NK-92 treated with Interleukin-12 subunit alpha and Interleukin-12 subunit beta, amount 100 ng/mL, for 24 hours (cell line): ENCODE results near the gene PGK1.
"Not testable (repeated sequence)": the region's sequence is repeated elsewhere in the genome, so short reads cannot be mapped to it uniquely, and the experiment has no call there.

Experiments used
- DNase-seq: peaks from one replicate; lab custom pipeline; 2025; lab: John Stamatoyannopoulos, UW

Gene PGK1

DNA sequence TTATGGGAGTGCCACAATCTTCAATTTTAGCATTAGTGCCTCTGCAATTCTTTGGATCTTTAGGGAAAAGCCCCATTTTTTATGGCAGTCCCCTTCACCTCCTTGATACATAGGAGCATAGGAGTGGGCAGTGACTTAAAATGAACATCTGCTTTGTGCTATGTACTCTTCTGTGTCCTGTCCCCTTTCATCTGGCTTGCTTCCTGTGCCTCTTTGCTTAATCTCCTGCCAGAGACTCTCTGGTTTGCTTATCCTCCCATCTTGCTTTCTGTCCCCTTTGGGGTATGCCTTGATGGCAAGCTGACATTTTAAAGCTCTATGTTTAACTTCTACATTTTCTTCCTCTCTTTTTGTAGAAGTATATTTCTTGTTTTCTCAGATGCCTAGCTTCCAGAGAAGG lies 12.3 kb downstream of the PGK1 start:
- no peak for DNase-seq

DNA sequence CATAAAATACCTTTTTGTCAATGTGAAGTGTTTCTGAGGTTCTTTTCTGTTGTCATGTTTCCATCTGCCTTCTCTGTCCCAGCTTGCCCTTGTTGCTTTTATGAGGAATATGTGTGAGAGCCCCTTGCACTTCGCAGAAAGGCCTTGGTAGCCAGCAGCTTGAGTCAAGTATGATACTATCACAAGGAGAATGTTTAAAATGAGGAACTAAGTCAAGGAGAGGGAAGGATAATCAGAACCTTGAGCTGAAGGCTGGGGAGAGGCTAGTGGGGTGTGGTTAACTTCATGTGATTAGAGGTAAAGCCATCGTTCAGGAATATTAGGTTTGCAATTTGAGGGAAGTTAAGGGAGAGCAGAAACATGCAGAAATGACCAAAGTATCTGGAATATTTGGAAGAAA lies 12.7 kb downstream of the PGK1 start:
- DNase-seq: no peak

GRCh38 chrX:78118628-78119027 lies 14.6 kb downstream of the PGK1 start:
- no peak for DNase-seq

DNA sequence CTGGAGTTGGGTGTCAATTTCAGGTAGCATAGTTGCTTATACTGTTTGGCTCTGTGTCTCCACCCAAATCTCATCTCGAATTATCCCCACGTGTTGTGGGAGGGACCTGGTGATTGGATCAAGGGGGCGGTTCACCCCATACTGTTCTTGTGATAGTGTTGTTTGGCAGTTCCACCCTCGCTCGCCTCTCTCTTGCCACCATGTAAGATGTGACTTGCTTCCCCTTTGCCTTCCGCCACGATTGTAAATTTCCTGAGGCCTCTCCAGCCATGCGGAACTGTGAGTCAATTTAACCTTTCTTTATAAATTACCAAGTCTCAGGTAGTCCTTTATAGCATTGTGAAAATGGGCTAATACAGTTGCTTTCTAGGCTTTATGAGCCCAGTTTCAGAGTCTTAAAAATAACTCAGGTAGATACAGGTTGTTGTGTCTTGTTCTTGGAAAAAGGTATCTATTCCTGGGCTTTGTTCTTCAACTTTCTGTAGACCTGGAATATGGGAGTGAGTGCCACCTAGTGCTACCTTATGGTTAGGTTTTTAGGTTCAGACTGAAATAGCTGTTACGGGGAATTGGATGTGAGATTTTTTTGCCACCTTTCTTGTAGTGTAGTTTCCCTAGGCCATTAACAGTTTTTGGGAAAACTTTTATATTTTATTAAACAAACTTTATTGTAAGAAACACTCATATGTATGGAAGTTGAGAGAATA lies 15.6 kb downstream of the PGK1 start:
- DNase-seq: no peak

- DNase-seq: no peak
These were observed 19.1 kb downstream of the PGK1 start for GRCh38 chrX:78123190-78123589.

GRCh38 chrX:78124307-78124706 lies 20.3 kb downstream of the PGK1 start:
- no peak for DNase-seq

DNA sequence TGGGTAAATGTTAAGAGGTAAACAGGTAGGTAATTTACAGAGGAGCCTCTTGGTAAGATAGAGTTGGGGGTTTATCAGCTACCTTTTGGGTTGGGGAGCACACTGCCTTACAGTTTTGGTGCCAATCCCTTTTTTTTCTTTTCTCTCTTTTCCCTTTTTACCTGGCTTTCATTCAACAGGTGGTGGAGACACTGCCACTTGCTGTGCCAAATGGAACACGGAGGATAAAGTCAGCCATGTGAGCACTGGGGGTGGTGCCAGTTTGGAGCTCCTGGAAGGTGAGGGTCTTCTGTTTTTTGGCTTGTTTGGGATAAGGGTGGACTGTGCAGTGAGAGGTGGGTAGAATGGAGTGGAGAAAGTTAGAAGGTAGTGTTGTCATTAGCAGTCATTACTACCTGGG lies 21.1 kb downstream of the PGK1 start:
- no peak for DNase-seq

- DNase-seq: not testable (repeated sequence)
These were observed 21.7 kb downstream of the PGK1 start for GRCh38 chrX:78125781-78126180.

- no peak for DNase-seq
These were observed 25.7 kb downstream of the PGK1 start for GRCh38 chrX:78129714-78130113.

- DNase-seq: no peak
These were observed 26.3 kb downstream of the PGK1 start for GRCh38 chrX:78130396-78130795.

DNA sequence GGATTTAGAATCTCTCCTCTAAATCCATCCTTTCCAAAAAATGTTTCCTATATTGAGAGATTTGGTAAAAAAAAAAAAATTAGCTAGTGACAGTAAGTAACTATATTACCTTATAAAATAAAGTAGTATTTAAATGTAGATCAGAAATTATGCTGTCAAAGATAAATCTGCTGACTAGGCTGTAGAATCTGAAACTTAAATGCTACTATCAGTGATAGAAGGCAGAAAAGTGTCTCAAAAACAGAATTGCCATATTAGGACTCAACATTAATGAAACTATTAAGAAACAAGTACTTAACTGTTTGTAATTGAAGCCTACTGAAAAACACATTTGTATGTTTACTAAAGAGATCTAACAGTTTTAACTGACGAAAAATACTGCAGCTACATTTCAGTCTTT lies 27.1 kb downstream of the PGK1 start:
- no peak for DNase-seq

DNA sequence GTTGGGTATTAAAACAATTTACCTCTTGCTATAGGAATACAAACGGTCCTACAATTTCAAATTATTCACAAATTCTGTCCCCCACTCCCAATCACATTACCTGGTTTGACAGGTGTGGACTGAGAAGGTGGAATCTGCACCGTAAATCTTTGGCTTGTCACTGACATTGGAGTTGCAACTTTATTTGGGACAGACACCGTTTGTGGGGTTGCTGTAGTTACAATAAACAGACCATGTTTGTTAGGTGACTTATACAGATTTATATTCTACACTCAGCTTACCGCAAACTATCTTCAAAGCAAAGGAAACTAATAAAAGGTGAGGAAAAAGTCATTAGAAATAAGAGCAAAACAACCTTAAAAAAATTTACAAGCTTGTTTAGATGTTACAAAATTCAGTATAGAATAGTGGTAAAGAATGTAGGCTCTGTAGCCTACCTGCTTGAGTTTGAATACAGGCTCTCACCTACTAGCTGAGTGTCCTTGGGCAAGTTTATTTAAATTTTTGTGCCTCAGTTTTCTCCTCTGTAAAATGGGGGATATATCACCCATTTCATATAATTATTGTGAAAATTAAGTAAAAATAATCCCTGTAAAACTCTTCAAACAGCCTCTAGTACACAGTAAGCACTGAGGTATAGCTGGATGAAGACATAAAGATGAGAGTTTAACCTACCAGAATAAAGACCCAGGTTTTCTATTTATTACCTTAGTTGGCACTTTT lies 29.4 kb downstream of the PGK1 start:
- no peak for DNase-seq

- peak; percentile 48 for DNase-seq
These were observed 35.4 kb downstream of the PGK1 start, which contains the start of gene TAF9B for GRCh38 chrX:78139160-78140123. Gene TAF9B (minus strand): TSS chrX:78139650. CDS start chrX:78139611, 39 bp downstream.

- DNase-seq: no peak
These were observed 36.2 kb downstream of the PGK1 start for GRCh38 chrX:78140206-78140605.

DNA sequence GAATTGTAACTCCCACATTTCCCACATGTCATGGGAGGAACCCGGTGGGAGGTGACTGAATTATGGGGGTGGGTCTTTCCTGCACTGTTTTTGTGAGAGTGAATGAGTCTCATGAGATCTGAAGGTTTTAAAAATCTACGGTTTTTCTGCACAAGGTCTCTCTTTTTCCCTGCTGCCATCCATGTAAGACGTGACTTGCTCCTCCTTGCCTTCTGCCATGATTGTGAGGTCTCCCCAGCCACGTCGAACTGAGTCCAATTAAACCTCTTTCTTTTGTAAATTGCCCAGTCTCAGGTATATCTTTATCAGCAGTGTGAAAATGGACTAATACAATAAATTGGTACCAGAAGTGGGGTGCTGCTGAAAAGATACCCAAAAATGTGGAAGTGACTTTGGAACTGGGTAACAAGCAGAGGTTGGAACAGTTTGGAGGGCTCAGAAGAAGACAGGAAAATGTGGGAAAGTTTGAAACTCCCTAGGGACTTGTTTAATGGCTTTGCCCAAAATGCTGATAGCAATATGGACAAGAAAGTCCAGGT lies 43.0 kb downstream of the PGK1 start:
- not testable (repeated sequence) for DNase-seq

DNA sequence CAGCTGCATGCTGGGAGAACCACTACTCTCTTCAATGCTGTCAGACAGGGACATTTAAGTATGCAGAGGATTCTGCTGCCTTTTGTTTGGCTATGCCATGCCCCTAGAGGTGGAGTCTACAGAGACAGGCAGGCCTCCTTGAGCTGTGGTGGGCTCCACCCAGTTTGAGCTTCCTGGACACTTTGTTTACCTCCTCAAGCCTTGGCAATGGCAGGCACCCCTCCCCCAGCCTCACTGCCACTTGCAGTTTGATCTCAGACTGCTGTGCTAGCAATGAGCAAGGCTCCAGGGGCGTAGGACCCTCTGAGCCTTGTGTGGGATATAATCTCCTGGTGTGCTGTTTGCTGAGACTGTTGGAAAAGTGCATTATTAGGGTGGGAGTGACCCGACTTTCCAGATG lies 53.3 kb downstream of the PGK1 start:
- DNase-seq: not testable (repeated sequence)

- DNase-seq: not testable (repeated sequence)
These were observed 53.8 kb downstream of the PGK1 start for GRCh38 chrX:78157846-78158245.

- not testable (repeated sequence) for DNase-seq
These were observed 56.7 kb downstream of the PGK1 start for GRCh38 chrX:78160711-78161110.

- DNase-seq: not testable (repeated sequence)
These were observed 59.1 kb downstream of the PGK1 start for GRCh38 chrX:78163175-78163574.

GRCh38 chrX:78165425-78165824 lies 61.4 kb downstream of the PGK1 start:
- no peak for DNase-seq

DNA sequence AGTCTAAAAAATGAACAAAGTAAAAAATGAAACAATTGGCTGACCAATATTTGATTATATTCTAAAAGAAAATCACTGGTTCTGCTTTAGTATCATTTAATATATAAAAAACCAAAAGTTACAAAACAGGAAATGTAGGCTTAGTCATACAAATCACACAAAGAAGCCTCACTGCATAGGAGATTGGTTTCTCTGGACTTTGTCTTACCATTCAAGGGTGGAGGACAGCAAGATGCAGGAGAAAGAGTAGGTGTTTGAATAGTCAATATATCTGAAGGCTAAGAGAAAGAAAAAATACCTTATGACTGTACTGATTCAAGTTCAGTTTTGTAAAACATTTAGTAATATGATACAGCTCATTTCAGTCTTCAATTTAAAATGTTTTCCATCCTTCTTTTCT lies 64.0 kb downstream of the PGK1 start:
- no peak for DNase-seq
